ENCODE data around the gene SOCS7.
A peak's percentile ranks its signal among the peaks of the same experiment; 100 is the strongest.

The SOCS7 gene

GRCh38 chr17:38418693-38419507, 67.3 kb downstream of the SOCS7 start:
- ChIA-PET CTCF (interaction anchor here (0.7 to 17.1 kb wide), 2 partner anchors 68 to 91 kb away, joined by 3 to 456 read pairs; partner anchors contain the start of genes GPR179 and SOCS7), POLR2A (no interaction called here)
- no peak for TF ChIP-seq CTCF (IDR thresholded peaks at IDR 0.05; ENCODE audit: insufficient read depth, low read length, missing control alignments)
- DNase-seq (ENCODE audit: low read depth, low spot score), result no peak
- H3K4me3 ChIP-seq (ENCODE audit: low read depth, low read length), result peak overlapping the region; percentile 32

GRCh38 chr17:38419508-38419981, 67.9 kb downstream of the SOCS7 start:
- POLR2A ChIA-PET, result no interaction called here
- DNase-seq (ENCODE audit: low read depth, low spot score), result no peak
- H3K4me3 ChIP-seq (ENCODE audit: low read depth, low read length), result peak overlapping the region; percentile 32

GRCh38 chr17:38420518-38420917, 68.9 kb downstream of the SOCS7 start:
- DNase-seq (ENCODE audit: low read depth, low spot score), result no peak
- no peak for TF ChIP-seq CTCF (IDR thresholded peaks at IDR 0.05; ENCODE audit: insufficient read depth, low read length, missing control alignments)
- ChIA-PET POLR2A (interaction anchor here (0.6 to 1.9 kb wide), 2 partner anchors 30 to 62 kb away, joined by 3 to 9 read pairs; no protein-coding TSS in a partner anchor), CTCF (interaction anchor here (0.8 to 4.1 kb wide), 10 partner anchors 7 to 248 kb away, joined by 3 to 57 read pairs (median 4); partner anchors contain the start of gene SOCS7)
- no peak overlapping the region for H3K4me3 ChIP-seq (ENCODE audit: low read depth, low read length)

More at GRCh38 chr17:38419508-38419981, 67.9 kb downstream of the SOCS7 start:
- CTCF ChIA-PET, result interaction anchor here (0.7 to 17.1 kb wide), 3 partner anchors 69 to 246 kb away, joined by 3 to 456 read pairs (median 3); partner anchors contain the start of genes GPR179 and SOCS7
- TF ChIP-seq CTCF (IDR thresholded peaks at IDR 0.05; ENCODE audit: insufficient read depth, low read length, missing control alignments), result no peak

- POLR2A ChIA-PET, result interaction anchor here (0.6 to 1.9 kb wide), 4 partner anchors 28 to 88 kb away, joined by 3 to 9 read pairs (median 3); no protein-coding TSS in a partner anchor
- CTCF ChIA-PET, result interaction anchor here (0.8 to 4.1 kb wide), 20 partner anchors 8 to 247 kb away, joined by 3 to 57 read pairs (median 5); partner anchors contain the start of gene SOCS7
- H3K4me3 ChIP-seq (ENCODE audit: low read depth, low read length), result peak overlapping the region; percentile 20
- peak; percentile 78 for DNase-seq (ENCODE audit: low read depth, low spot score)
- no peak for TF ChIP-seq CTCF (IDR thresholded peaks at IDR 0.05; ENCODE audit: insufficient read depth, low read length, missing control alignments)
Measured at GRCh38 chr17:38421171-38421841, 69.7 kb downstream of the SOCS7 start.

GRCh38 chr17:38421871-38422827, 70.5 kb downstream of the SOCS7 start:
- ChIA-PET POLR2A (interaction anchor here (0.6 to 1.9 kb wide), 3 partner anchors 28 to 87 kb away, joined by 3 to 9 read pairs (median 3); no protein-coding TSS in a partner anchor), CTCF (interaction anchor here (1.0 to 4.1 kb wide), 19 partner anchors 9 to 246 kb away, joined by 3 to 57 read pairs (median 6); partner anchors contain the start of gene SOCS7)
- no peak for TF ChIP-seq CTCF (IDR thresholded peaks at IDR 0.05; ENCODE audit: insufficient read depth, low read length, missing control alignments)
- no peak for DNase-seq (ENCODE audit: low read depth, low spot score)
- no peak overlapping the region for H3K4me3 ChIP-seq (ENCODE audit: low read depth, low read length)
